ENCODE measurements around the gene ALS2. TPM values are rescaled to one million over a fixed set of nuclear protein-coding genes. Genes with fewer than 3 reads are reported as not detected.

ALS2 gene
- polyA plus RNA-seq, 1 of the 3 experiments (the other 2 are of a cell fraction): 11.6 TPM

DNA sequence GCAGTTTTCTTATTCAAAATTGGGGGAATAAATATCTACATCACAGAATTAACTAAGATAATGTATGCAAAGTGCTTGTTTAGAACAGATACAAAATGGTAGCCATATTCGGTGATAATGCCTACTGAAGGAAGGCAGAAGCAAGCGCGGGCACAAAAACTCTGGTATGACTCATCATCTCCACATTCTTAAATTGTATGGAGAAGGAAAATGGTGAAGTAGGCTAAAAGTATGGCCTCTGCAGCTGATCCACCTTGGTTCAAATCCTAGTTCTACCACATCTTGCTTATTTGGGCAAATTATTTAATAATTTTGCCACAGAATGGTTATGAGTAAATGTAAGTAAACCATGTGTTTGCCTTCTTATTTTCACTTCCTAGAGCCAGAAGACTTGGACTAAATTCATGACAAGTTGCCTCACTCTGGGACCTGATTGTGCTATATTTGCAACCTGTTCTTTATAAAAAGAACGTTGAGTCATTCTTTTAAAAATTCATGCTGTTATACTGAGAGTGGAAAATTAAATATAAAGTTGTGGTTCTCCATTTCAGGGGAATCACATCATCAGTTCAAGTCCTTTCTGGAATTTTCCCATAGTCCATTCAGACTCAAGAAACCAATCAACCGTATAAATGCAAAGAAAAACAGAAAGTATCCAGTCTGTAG, 16.6 kb upstream of the ALS2 start:
- Histone ChIP-seq H2AFZ (ENCODE audit: low read depth) (peak overlapping the region; percentile 19; the same call in 1 of the 2 replicates), H3K36me3 (replicated peaks in 1 of 2; ENCODE audit: control insufficient read depth in 1 of 2, insufficient read depth in 2 of 2, low read length in 1 of 2) (no peaks in the 10 kb centered on the region), H3K27ac (ENCODE audit: low read depth in 2 of 2, low read length in 1 of 2) (peak overlapping the region; percentile 88 to 99), H3K4me1 (ENCODE audit: control insufficient read depth in 1 of 2, insufficient read depth in 2 of 2, low read depth in 1 of 2, low read length in 1 of 2) (peaks cover 0 to 22% of the 10 kb centered on the region in 2 experiments; a peak in 2 of 4 replicates), H3F3A (replicated peaks; ENCODE audit: insufficient read depth) (peaks cover 48% of the 10 kb centered on the region), H3K9me2 (no peaks in the 10 kb centered on the region), H3K27me3 (ENCODE audit: insufficient read depth) (no peaks in the 10 kb centered on the region), H3K9ac (peak overlapping the region; percentile 76), H3K4me2 (peak overlapping the region; percentile 53), H3K79me2 (ENCODE audit: insufficient read depth) (no peaks in the 10 kb centered on the region), H3K4me3 (ENCODE audit: low read depth in 2 of 2, low read length in 1 of 2) (no peak overlapping the region), H4K20me1 (ENCODE audit: insufficient read depth) (no peaks in the 10 kb centered on the region), H3K9me3 (no peaks in the 10 kb centered on the region)
- ChIA-PET POLR2A (no interaction called here), CTCF (interaction anchor here (0.5 to 2.6 kb wide), 6 partner anchors 10 to 487 kb away, joined by 3 to 12 read pairs (median 4); partner anchors contain the start of gene CDK15)
- DNase-seq: no peak
- 32% methylated on average over 5 of the region's 5 CpGs for WGBS (ENCODE audit: low lambda C conversion rate)
- TF ChIP-seq GATA2 (CRISPR knock-in tag; IDR thresholded peaks at IDR 0.05) (no peak), CTCF (IDR thresholded peaks at IDR 0.05) (no peak), FOXJ3 (CRISPR knock-in tag; IDR thresholded peaks at IDR 0.05) (no peak), RAD21 (IDR thresholded peaks at IDR 0.05; ENCODE audit: low read length) (no peak), REST (IDR thresholded peaks at IDR 0.05; ENCODE audit: low read depth, low read length) (no peak), NFIC (IDR thresholded peaks at IDR 0.05; ENCODE audit: borderline replicate concordance) (no peak), YY1 (IDR thresholded peaks at IDR 0.05; ENCODE audit: low read depth) (peak; percentile 37; the same call in 1 of the 2 replicates), TAF1 (IDR thresholded peaks at IDR 0.05; ENCODE audit: borderline replicate concordance, low read depth, low read length) (no peak), FOSL2 (IDR thresholded peaks at IDR 0.05; ENCODE audit: borderline replicate concordance, low read depth) (peak; percentile 46; the same call in 1 of the 2 replicates), EZH2phosphoT487 (IDR thresholded peaks at IDR 0.05; ENCODE audit: borderline replicate concordance, low read depth) (no peak), RXRA (IDR thresholded peaks at IDR 0.05; ENCODE audit: borderline replicate concordance, low read depth) (no peak), TEAD4 (IDR thresholded peaks at IDR 0.05; ENCODE audit: borderline replicate concordance, insufficient read depth) (no peak), IRF3 (IDR thresholded peaks at IDR 0.05; ENCODE audit: low read depth, low read length) (no peak), JUND (IDR thresholded peaks at IDR 0.05) (no peak), TCF12 (IDR thresholded peaks at IDR 0.05) (peak; percentile 59), RFX5 (IDR thresholded peaks at IDR 0.05; ENCODE audit: low read length) (no peak), RCOR1 (IDR thresholded peaks at IDR 0.05; ENCODE audit: low read length) (no peak), EP300 (IDR thresholded peaks at IDR 0.05; ENCODE audit: borderline replicate concordance in 1 of 2, low read depth in 1 of 2, low read length in 1 of 2) (no peak)
- TF ChIP-seq, protein P1, sequence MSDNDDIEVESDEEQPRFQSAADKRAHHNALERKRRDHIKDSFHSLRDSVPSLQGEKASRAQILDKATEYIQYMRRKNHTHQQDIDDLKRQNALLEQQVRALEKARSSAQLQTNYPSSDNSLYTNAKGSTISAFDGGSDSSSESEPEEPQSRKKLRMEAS (IDR thresholded peaks at IDR 0.05; ENCODE audit: low read depth): no peak
- TF ChIP-seq, protein P2, sequence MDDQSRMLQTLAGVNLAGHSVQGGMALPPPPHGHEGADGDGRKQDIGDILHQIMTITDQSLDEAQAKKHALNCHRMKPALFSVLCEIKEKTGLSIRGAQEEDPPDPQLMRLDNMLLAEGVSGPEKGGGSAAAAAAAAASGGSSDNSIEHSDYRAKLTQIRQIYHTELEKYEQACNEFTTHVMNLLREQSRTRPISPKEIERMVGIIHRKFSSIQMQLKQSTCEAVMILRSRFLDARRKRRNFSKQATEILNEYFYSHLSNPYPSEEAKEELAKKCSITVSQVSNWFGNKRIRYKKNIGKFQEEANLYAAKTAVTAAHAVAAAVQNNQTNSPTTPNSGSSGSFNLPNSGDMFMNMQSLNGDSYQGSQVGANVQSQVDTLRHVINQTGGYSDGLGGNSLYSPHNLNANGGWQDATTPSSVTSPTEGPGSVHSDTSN (IDR thresholded peaks at IDR 0.05): no peak
- TF ChIP-seq, protein P3, sequence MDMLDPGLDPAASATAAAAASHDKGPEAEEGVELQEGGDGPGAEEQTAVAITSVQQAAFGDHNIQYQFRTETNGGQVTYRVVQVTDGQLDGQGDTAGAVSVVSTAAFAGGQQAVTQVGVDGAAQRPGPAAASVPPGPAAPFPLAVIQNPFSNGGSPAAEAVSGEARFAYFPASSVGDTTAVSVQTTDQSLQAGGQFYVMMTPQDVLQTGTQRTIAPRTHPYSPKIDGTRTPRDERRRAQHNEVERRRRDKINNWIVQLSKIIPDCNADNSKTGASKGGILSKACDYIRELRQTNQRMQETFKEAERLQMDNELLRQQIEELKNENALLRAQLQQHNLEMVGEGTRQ (IDR thresholded peaks at IDR 0.05; ENCODE audit: borderline replicate concordance, low read depth, low read length): no peak
- TF ChIP-seq, protein P4, sequence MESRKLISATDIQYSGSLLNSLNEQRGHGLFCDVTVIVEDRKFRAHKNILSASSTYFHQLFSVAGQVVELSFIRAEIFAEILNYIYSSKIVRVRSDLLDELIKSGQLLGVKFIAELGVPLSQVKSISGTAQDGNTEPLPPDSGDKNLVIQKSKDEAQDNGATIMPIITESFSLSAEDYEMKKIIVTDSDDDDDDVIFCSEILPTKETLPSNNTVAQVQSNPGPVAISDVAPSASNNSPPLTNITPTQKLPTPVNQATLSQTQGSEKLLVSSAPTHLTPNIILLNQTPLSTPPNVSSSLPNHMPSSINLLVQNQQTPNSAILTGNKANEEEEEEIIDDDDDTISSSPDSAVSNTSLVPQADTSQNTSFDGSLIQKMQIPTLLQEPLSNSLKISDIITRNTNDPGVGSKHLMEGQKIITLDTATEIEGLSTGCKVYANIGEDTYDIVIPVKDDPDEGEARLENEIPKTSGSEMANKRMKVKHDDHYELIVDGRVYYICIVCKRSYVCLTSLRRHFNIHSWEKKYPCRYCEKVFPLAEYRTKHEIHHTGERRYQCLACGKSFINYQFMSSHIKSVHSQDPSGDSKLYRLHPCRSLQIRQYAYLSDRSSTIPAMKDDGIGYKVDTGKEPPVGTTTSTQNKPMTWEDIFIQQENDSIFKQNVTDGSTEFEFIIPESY (IDR thresholded peaks at IDR 0.05; ENCODE audit: borderline replicate concordance, low read depth): no peak
